22Rv1 (cell line): Measurements from ENCODE around the gene SLC13A4.

Experiments used
- ZFX ChIP-seq: fragments of 450-650 bp; IDR thresholded peaks from 2 replicates; pipeline ENCODE4 v1.6.1; 2017; ENCODE audit warnings: antibody characterized with exemption, borderline replicate concordance
- TF ChIP-seq, protein P1 (sequence below): fragments of 450-650 bp; IDR thresholded peaks from 2 replicates; pipeline ENCODE4 v1.5.1; 2017; ENCODE audit warnings: mild to moderate bottlenecking

DNA sequence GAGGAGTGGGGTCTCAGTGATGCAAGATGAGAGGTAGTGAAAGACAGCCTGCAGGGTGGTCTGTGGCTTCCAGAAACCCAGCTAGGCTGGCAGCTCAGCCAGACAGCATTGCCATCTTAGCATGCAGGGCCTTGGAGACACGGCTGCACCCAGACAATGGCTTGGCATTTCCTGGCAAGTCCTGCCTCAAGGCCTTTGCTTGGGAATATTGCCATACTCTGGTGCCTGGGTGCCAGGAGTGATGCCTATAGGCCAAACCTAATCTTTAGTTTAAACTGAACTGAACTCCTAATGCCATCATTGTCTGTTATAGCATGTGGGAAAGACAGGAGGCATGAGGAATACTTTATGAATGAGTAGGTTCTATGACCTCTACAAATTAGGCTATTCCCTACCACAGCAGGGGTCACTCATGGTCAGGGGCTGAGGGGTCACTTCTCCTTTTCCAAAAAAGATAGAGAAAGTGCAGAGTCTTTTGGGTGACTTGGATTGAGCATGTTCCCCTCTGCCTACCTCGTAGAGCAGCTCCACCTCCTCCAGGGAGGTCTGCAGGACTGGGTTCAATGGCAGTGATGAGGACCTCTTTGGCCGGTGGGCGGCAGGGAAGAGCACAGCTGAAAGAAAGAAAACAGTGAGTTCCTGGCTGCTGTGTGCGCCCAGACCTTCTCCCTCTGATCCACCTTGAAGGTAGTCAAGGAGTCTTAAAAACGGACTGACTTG lies 8.8 kb upstream of the SLC13A4 start:
- no peak for TF ChIP-seq ZFX
- TF ChIP-seq, protein P1, sequence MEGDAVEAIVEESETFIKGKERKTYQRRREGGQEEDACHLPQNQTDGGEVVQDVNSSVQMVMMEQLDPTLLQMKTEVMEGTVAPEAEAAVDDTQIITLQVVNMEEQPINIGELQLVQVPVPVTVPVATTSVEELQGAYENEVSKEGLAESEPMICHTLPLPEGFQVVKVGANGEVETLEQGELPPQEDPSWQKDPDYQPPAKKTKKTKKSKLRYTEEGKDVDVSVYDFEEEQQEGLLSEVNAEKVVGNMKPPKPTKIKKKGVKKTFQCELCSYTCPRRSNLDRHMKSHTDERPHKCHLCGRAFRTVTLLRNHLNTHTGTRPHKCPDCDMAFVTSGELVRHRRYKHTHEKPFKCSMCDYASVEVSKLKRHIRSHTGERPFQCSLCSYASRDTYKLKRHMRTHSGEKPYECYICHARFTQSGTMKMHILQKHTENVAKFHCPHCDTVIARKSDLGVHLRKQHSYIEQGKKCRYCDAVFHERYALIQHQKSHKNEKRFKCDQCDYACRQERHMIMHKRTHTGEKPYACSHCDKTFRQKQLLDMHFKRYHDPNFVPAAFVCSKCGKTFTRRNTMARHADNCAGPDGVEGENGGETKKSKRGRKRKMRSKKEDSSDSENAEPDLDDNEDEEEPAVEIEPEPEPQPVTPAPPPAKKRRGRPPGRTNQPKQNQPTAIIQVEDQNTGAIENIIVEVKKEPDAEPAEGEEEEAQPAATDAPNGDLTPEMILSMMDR: 0 out of 2 replicates have a peak, but pooled peaks have one; percentile 3
